ENCODE results near the gene PILRA.

The PILRA gene

DNA sequence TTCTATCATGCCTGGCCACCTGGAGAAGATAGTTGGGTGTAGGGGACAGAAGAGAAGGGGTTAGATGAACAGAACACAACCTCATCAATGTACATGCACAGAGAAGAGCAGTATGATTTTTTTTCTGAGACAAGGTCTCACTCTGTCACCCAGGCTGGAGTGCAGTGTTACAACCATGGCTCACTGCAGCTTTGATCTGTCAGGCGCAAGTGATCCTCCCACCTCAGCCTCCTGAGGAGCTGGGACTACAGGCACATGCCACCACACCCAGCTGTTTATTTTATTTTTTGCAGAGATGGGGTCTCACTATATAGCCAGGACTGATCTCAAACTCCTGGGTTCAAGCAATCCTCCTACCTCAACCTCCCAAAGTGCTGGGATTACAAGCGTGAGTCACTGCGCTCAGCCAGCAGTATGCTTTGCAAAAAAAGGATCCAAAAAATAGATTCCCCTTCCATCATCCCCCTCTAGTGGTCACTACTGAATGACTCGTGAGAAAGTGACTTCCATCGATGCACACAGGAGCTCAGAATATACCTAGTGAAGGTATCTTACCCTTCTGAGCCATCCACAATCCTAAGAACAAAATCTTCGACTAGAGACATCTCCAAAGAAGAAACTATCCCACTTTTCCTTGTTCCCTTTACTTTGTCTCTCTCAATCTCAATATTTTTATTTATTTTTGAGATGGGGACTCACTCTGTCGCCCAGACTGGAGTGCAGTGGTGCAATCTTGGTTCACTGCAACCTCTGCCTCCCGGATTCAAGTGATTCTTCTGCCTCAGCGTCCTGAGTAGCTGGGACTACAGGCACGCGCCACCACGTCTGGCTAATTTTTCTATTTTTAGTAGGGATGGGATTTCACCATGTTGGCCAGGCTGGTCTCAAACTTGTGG, 34.2 kb downstream of the PILRA start:
- Histone ChIP-seq H3K27ac (ENCODE audit: low read length) (no peak overlapping the region), H3K27me3 (ENCODE audit: control insufficient read depth, insufficient read depth, low read length) (no peaks in the 10 kb centered on the region; the same call in 1 of the 2 replicates), H3K4me3 (ENCODE audit: low read length) (no peak overlapping the region), H3K9me3 (ENCODE audit: control insufficient read depth, insufficient read depth, low read length) (no peaks in the 10 kb centered on the region; the same call in 1 of the 2 replicates), H3K36me3 (ENCODE audit: control insufficient read depth, insufficient read depth, low read length) (no peaks in the 10 kb centered on the region), H3K4me1 (ENCODE audit: control insufficient read depth, insufficient read depth, low read length) (no peaks in the 10 kb centered on the region; the same call in 1 of the 2 replicates)
- no peak for DNase-seq (ENCODE audit: low read depth, low spot score)
- WGBS (ENCODE audit: insufficient coverage, insufficient read length) = no CpG with 5 or more reads among the region's 12 CpGs

DNA sequence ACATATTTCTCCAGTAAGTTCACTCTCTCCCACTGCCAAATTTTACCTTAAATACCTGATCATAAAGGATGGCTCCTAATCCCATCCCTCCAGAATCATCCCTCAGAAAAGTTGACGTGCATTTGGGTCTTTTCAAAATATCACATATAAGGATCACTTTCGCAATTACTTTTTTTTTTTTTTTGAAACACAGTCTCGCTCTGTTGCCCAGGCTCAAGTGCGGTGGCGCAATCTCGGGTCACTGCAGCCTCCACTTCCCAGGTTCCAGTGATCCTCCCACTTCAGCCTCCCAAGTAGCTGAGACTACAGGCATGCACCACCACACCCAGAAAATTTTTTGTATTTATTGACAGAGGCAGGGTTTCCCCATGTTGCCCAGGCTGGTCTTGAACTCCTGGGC, 37.8 kb downstream of the PILRA start:
- Histone ChIP-seq H3K27ac (ENCODE audit: low read length) (no peak overlapping the region), H3K9me3 (ENCODE audit: control insufficient read depth, insufficient read depth, low read length) (no peaks in the 10 kb centered on the region; the same call in 1 of the 2 replicates), H3K4me1 (ENCODE audit: control insufficient read depth, insufficient read depth, low read length) (no peaks in the 10 kb centered on the region; the same call in 1 of the 2 replicates), H3K36me3 (ENCODE audit: control insufficient read depth, insufficient read depth, low read length) (no peaks in the 10 kb centered on the region), H3K4me3 (ENCODE audit: low read length) (no peak overlapping the region), H3K27me3 (ENCODE audit: control insufficient read depth, insufficient read depth, low read length) (no peaks in the 10 kb centered on the region; the same call in 1 of the 2 replicates)
- no peak for DNase-seq (ENCODE audit: low read depth, low spot score)
- no CpG with 5 or more reads among the region's 6 CpGs for WGBS (ENCODE audit: insufficient coverage, insufficient read length)

DNA sequence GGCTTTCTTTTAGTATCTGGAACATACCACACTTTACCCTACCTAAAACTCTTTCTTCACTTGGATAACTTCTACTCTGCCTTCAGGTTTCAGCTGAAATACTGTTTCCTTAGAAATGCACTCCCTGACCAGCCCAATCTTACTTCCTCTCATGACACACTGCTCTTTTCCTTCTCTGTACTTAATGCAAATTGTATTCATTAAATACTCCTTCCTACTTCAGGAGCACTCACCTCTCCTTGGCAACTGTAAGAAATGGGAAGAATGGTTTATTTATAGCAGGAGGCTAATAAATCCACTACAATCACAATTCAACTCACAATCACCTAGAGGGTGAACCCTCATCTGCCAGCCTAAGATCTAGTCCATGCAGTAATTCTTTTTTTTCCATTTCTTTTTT, 40.1 kb downstream of the PILRA start:
- Histone ChIP-seq H3K9me3 (ENCODE audit: control insufficient read depth, insufficient read depth, low read length) (no peaks in the 10 kb centered on the region; the same call in 1 of the 2 replicates), H3K27me3 (ENCODE audit: control insufficient read depth, insufficient read depth, low read length) (no peaks in the 10 kb centered on the region), H3K27ac (ENCODE audit: low read length) (no peak overlapping the region), H3K4me1 (ENCODE audit: control insufficient read depth, insufficient read depth, low read length) (no peaks in the 10 kb centered on the region; the same call in 1 of the 2 replicates), H3K36me3 (ENCODE audit: control insufficient read depth, insufficient read depth, low read length) (no peaks in the 10 kb centered on the region), H3K4me3 (ENCODE audit: low read length) (no peak overlapping the region)
- no peak for DNase-seq (ENCODE audit: low read depth, low spot score)

DNA sequence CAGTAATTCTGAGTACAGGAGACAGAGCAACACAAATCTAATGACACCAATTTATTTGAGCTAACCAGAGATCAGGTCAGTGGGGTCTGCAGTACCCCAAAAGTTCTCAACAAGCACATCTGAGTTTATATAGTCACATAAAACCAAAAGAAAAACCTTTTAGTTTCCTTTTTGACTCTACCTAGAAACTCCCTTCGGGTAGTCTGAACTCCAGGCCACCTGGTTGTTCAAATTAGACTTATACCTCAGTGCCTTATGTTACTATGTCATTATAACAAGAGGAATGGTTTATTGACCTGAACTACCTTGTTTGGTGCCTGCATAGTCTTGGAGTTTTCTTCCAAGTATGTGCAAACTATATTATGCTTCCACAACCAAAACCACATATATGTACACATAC, 40.6 kb downstream of the PILRA start:
- no CpG with 5 or more reads among the region's 1 CpG for WGBS (ENCODE audit: insufficient coverage, insufficient read length)
- H3K36me3 ChIP-seq (ENCODE audit: control insufficient read depth, insufficient read depth, low read length) = no peaks in the 10 kb centered on the region
- H3K27me3 ChIP-seq (ENCODE audit: control insufficient read depth, insufficient read depth, low read length) = no peaks in the 10 kb centered on the region
- H3K4me1 ChIP-seq (ENCODE audit: control insufficient read depth, insufficient read depth, low read length) = no peaks in the 10 kb centered on the region; the same call in 1 of the 2 replicates
- no peak overlapping the region for H3K27ac ChIP-seq (ENCODE audit: low read length)
- no peak overlapping the region for H3K4me3 ChIP-seq (ENCODE audit: low read length)
- H3K9me3 ChIP-seq (ENCODE audit: control insufficient read depth, insufficient read depth, low read length) = no peaks in the 10 kb centered on the region; the same call in 1 of the 2 replicates
- DNase-seq (ENCODE audit: low read depth, low spot score) = no peak

DNA sequence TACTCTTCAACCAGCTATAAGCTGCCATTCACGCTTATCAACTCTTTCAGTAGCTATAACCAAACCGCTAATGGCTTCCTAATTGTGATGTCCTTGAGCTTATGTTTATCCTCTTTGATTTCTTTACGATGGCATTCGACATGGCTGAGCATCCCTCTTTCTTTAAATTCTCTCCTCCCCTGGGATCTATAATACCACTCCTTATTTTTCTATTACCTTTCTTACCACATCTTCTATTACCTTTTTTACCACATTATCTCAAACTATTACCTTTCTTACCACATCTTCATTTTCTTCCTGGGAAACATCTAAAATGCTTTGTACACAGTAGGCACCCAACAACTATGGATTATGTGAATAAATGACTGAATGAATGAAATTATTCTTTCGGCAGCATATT, 42.2 kb downstream of the PILRA start:
- no peak overlapping the region for H3K4me3 ChIP-seq (ENCODE audit: low read length)
- H3K27me3 ChIP-seq (ENCODE audit: control insufficient read depth, insufficient read depth, low read length) = no peaks in the 10 kb centered on the region
- no peaks in the 10 kb centered on the region; the same call in 1 of the 2 replicates for H3K9me3 ChIP-seq (ENCODE audit: control insufficient read depth, insufficient read depth, low read length)
- H3K36me3 ChIP-seq (ENCODE audit: control insufficient read depth, insufficient read depth, low read length) = no peaks in the 10 kb centered on the region
- no peak for DNase-seq (ENCODE audit: low read depth, low spot score)
- H3K4me1 ChIP-seq (ENCODE audit: control insufficient read depth, insufficient read depth, low read length) = no peaks in the 10 kb centered on the region; the same call in 1 of the 2 replicates
- WGBS (ENCODE audit: insufficient coverage, insufficient read length) = 100% methylated on average over 1 of the region's 5 CpGs
- H3K27ac ChIP-seq (ENCODE audit: low read length) = no peak overlapping the region

DNA sequence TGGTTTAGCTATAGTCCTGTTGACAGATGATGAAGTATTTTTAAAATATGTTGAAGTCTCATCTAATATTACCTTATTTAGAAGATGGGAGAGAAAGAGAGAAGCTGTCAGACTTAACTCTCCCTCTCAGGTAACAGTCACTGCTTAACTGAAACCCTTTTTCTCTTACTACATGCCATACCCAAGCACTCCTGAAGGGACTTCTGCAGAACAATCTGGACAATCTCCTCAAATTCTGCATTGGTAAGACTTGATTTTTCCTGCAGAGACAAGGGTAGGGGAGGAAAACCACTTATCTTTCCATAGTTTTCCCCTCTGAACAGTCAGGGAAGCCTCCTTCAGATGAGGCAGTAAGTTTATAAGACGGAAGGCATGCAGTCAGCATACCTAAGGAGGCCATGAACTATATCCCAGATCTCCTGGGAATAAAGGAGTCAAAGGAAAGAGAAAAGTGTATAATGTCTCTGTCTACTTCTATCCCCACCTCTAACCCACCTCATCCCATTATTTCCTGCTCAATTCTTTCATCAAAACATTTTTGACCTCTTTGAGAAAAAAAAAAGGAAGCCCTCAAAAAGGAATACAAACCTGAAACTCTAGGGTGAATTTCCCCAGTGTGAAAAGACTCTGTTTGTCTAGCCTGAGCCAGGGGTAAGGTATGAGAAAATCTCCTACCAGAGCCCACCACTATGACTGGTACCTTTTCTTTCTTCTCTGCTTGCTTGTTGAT, 45.8 kb downstream of the PILRA start:
- no CpG with 5 or more reads among the region's 1 CpG for WGBS (ENCODE audit: insufficient coverage, insufficient read length)

DNA sequence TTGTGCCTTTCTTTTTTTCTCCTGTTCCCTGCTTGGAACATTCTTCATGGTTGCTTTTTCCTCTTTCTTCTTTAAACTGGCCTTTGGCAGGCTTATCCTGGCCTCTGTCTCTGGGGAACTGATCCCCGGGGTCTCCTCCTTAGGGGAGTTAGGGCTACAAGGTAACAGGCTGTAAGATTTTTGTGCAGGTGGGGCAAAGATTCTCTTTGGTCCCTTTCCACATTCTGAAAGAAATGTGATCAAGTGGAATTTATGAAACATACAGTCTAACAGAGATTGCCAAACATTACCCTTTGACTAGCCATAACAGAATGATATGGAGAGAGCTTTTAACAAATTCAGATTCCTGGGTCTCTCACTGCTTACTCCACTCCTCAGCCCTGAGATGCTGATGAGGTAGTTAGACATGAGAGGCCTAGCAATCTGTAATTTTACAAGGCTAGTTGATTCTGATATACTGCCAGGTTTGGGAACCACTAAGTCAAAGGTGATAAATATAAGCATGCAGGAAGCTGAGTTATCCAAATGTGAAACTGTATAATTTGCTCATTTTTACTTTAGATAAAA, 46.5 kb downstream of the PILRA start:
- no peaks in the 10 kb centered on the region for H3K9me3 ChIP-seq (ENCODE audit: control insufficient read depth, insufficient read depth, low read length)
- no peak for DNase-seq (ENCODE audit: low read depth, low spot score)
- H3K27ac ChIP-seq (ENCODE audit: low read length) = no peak overlapping the region
- no peaks in the 10 kb centered on the region for H3K36me3 ChIP-seq (ENCODE audit: control insufficient read depth, insufficient read depth, low read length)
- no peak overlapping the region for H3K4me3 ChIP-seq (ENCODE audit: low read length)
- WGBS (ENCODE audit: insufficient coverage, insufficient read length) = no CpG with 5 or more reads among the region's 1 CpG
- H3K4me1 ChIP-seq (ENCODE audit: control insufficient read depth, insufficient read depth, low read length) = no peaks in the 10 kb centered on the region
- H3K27me3 ChIP-seq (ENCODE audit: control insufficient read depth, insufficient read depth, low read length) = no peaks in the 10 kb centered on the region

More for the DNA sequence above, 45.8 kb downstream of the PILRA start:
- Histone ChIP-seq H3K4me3 (ENCODE audit: low read length) (no peak overlapping the region), H3K36me3 (ENCODE audit: control insufficient read depth, insufficient read depth, low read length) (no peaks in the 10 kb centered on the region), H3K4me1 (ENCODE audit: control insufficient read depth, insufficient read depth, low read length) (no peaks in the 10 kb centered on the region), H3K9me3 (ENCODE audit: control insufficient read depth, insufficient read depth, low read length) (no peaks in the 10 kb centered on the region), H3K27me3 (ENCODE audit: control insufficient read depth, insufficient read depth, low read length) (no peaks in the 10 kb centered on the region), H3K27ac (ENCODE audit: low read length) (no peak overlapping the region)
- DNase-seq (ENCODE audit: low read depth, low spot score) = no peak

DNA sequence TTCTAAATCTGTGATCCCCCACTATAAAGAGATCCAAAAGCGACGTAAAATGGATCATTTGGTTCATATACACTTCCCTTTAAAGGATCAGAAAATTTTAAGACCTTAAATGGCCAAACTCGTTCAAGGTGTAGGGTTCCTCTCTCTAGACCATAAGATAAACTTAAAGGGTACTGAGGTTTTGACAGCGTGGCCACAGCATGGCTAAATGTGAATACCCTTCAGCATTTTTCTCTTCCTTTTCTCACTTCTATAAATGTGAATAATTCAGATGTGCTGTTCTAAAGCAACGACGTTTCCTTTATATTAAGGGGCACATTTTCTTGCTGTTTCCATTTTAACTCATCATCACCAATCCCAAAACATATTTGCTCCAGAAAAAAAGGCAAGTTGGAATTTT, 50.0 kb downstream of the PILRA start:
- Histone ChIP-seq H3K4me3 (ENCODE audit: low read length) (no peak overlapping the region), H3K9me3 (ENCODE audit: control insufficient read depth, insufficient read depth, low read length) (no peaks in the 10 kb centered on the region), H3K27me3 (ENCODE audit: control insufficient read depth, insufficient read depth, low read length) (peaks cover 4% of the 10 kb centered on the region; the same call in 1 of the 2 replicates), H3K36me3 (ENCODE audit: control insufficient read depth, insufficient read depth, low read length) (no peaks in the 10 kb centered on the region), H3K27ac (ENCODE audit: low read length) (no peak overlapping the region), H3K4me1 (ENCODE audit: control insufficient read depth, insufficient read depth, low read length) (no peaks in the 10 kb centered on the region)
- DNase-seq (ENCODE audit: low read depth, low spot score) = no peak
- no CpG with 5 or more reads among the region's 6 CpGs for WGBS (ENCODE audit: insufficient coverage, insufficient read length)

DNA sequence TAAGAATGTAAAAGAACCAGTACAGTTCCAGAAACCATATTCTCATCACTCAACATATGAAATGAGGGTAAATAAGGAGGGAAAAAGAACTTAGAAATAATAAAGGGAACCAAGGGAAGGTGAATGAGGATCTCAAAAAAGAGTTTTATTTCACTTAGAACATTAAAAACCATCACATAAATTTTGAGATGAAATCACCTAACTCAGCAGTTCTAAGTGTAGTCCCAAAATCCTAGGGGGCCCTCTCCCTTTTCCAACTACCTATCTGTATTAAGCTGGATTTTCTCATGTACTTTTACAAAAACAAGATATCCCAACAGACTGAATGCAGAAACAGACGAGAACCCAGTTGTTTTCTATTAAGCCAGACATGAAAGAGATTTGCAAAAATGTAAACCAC, 52.1 kb downstream of the PILRA start:
- DNase-seq (ENCODE audit: low read depth, low spot score) = no peak
- no peak overlapping the region for H3K4me3 ChIP-seq (ENCODE audit: low read length)
- no peak overlapping the region for H3K27ac ChIP-seq (ENCODE audit: low read length)
- no peaks in the 10 kb centered on the region for H3K4me1 ChIP-seq (ENCODE audit: control insufficient read depth, insufficient read depth, low read length)
- H3K36me3 ChIP-seq (ENCODE audit: control insufficient read depth, insufficient read depth, low read length) = no peaks in the 10 kb centered on the region
- peaks cover 4% of the 10 kb centered on the region; the same call in 1 of the 2 replicates for H3K27me3 ChIP-seq (ENCODE audit: control insufficient read depth, insufficient read depth, low read length)
- WGBS (ENCODE audit: insufficient coverage, insufficient read length) = no CpG with 5 or more reads among the region's 1 CpG
- H3K9me3 ChIP-seq (ENCODE audit: control insufficient read depth, insufficient read depth, low read length) = no peaks in the 10 kb centered on the region

DNA sequence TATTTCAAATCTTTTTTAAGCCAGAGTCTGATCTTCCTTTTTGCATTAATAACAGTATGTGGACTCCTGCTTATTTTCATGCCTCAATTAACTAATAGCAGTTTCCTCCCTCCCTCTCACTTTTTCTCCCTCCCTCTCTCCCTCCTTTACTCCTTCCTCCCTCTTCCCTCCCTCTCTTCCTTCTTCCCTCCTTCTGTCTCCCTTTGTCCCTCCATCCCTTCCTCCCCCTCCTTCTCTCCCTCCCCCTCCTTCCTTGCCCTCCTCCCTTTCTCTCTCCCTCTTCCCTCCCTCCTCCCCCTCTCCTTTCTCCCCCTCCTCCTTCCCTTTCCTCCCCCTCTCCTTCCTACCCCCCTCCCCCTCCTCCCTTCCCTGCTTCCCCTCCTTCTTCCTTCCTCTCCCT, 53.2 kb downstream of the PILRA start:
- no peak for DNase-seq (ENCODE audit: low read depth, low spot score)

More for the DNA sequence above, 53.2 kb downstream of the PILRA start:
- no peaks in the 10 kb centered on the region for H3K9me3 ChIP-seq (ENCODE audit: control insufficient read depth, insufficient read depth, low read length)
- H3K4me1 ChIP-seq (ENCODE audit: control insufficient read depth, insufficient read depth, low read length) = peaks cover 6% of the 10 kb centered on the region
- no peak overlapping the region for H3K27ac ChIP-seq (ENCODE audit: low read length)
- H3K4me3 ChIP-seq (ENCODE audit: low read length) = no peak overlapping the region
- H3K36me3 ChIP-seq (ENCODE audit: control insufficient read depth, insufficient read depth, low read length) = peaks cover 3% of the 10 kb centered on the region; the same call in 1 of the 2 replicates
- H3K27me3 ChIP-seq (ENCODE audit: control insufficient read depth, insufficient read depth, low read length) = peaks cover 4% of the 10 kb centered on the region; the same call in 1 of the 2 replicates

All from iPS DF 6.9 (cell line).